ENCODE measurements around the gene CCDC12. TPM values are rescaled to one million over a fixed set of nuclear protein-coding genes. Genes with fewer than 3 reads are reported as not detected.

CCDC12 gene
- total RNA-seq, 2 donors from 2014 or later: 46.7 to 47.8 TPM

GRCh38 chr3:46918202-46918601, 58.3 kb downstream of the CCDC12 start:
- no peaks in the 10 kb centered on the region for H3K4me1 ChIP-seq (ENCODE audit: control insufficient read depth, insufficient read depth, low read length)
- Mint-ChIP-seq H3K27ac (no peak overlapping the region), H3K36me3 (ENCODE audit: low read depth) (peaks cover 58% of the 10 kb centered on the region), H3K4me1 (no peaks in the 10 kb centered on the region), H3K4me3 (no peak overlapping the region), H3K27me3 (ENCODE audit: insufficient read depth) (no peaks in the 10 kb centered on the region), H3K9me3 (peaks cover 18% of the 10 kb centered on the region)
- TF ChIP-seq CTCF (conservative IDR thresholded peaks at IDR 0.05): no peak
- H3K27ac ChIP-seq (ENCODE audit: low read depth, low read length): no peak overlapping the region
- no peak overlapping the region for H3K4me3 ChIP-seq (ENCODE audit: low read length)
- no peak for DNase-seq
- peaks cover 23% of the 10 kb centered on the region for H3K9me3 ChIP-seq (ENCODE audit: control insufficient read depth, low read length)
- H3K36me3 ChIP-seq (ENCODE audit: control insufficient read depth, insufficient read depth, low read length): peaks cover 76% of the 10 kb centered on the region
- no peak overlapping the region for H3K9ac ChIP-seq (ENCODE audit: extremely low read depth, low read length, poor library complexity, severe bottlenecking)
- no peaks in the 10 kb centered on the region for H3K27me3 ChIP-seq (ENCODE audit: control insufficient read depth, insufficient read depth, low read length, poor library complexity, severe bottlenecking)
- 100% methylated on average over 1 of the region's 1 CpG; no CpG with 5 or more reads in 1 of the 2 experiments for WGBS, 2 experiments (ENCODE audit: insufficient coverage in 1 of 2, insufficient read length in 1 of 2)

GRCh38 chr3:46917257-46917656, 59.3 kb downstream of the CCDC12 start:
- H3K27ac Mint-ChIP-seq: no peak overlapping the region
- WGBS, 2 experiments (ENCODE audit: insufficient coverage in 1 of 2, insufficient read length in 1 of 2): 94 to 100% methylated on average over 1 to 3 of the region's 3 CpGs

GRCh38 chr3:46916799-46917198, 59.7 kb downstream of the CCDC12 start:
- no peaks in the 10 kb centered on the region for H3K4me1 ChIP-seq (ENCODE audit: control insufficient read depth, insufficient read depth, low read length)
- no peak overlapping the region for H3K9ac ChIP-seq (ENCODE audit: extremely low read depth, low read length, poor library complexity, severe bottlenecking)
- Mint-ChIP-seq H3K4me1 (no peaks in the 10 kb centered on the region), H3K4me3 (no peak overlapping the region), H3K27me3 (ENCODE audit: insufficient read depth) (no peaks in the 10 kb centered on the region), H3K27ac (no peak overlapping the region), H3K9me3 (peaks cover 18% of the 10 kb centered on the region), H3K36me3 (ENCODE audit: low read depth) (peaks cover 54% of the 10 kb centered on the region)
- H3K27me3 ChIP-seq (ENCODE audit: control insufficient read depth, insufficient read depth, low read length, poor library complexity, severe bottlenecking): no peaks in the 10 kb centered on the region
- no peak for DNase-seq
- peaks cover 62% of the 10 kb centered on the region for H3K36me3 ChIP-seq (ENCODE audit: control insufficient read depth, insufficient read depth, low read length)
- TF ChIP-seq CTCF (conservative IDR thresholded peaks at IDR 0.05): no peak
- H3K4me3 ChIP-seq (ENCODE audit: low read length): no peak overlapping the region
- WGBS, 2 experiments (ENCODE audit: insufficient coverage in 1 of 2, insufficient read length in 1 of 2): 93 to 100% methylated on average over 2 to 3 of the region's 3 CpGs
- no peak overlapping the region for H3K27ac ChIP-seq (ENCODE audit: low read depth, low read length)
- peaks cover 23% of the 10 kb centered on the region for H3K9me3 ChIP-seq (ENCODE audit: control insufficient read depth, low read length)

More at GRCh38 chr3:46917257-46917656, 59.3 kb downstream of the CCDC12 start:
- Histone ChIP-seq H3K9ac (ENCODE audit: extremely low read depth, low read length, poor library complexity, severe bottlenecking) (no peak overlapping the region), H3K4me1 (ENCODE audit: control insufficient read depth, insufficient read depth, low read length) (no peaks in the 10 kb centered on the region), H3K36me3 (ENCODE audit: control insufficient read depth, insufficient read depth, low read length) (peaks cover 66% of the 10 kb centered on the region), H3K9me3 (ENCODE audit: control insufficient read depth, low read length) (peaks cover 23% of the 10 kb centered on the region), H3K27me3 (ENCODE audit: control insufficient read depth, insufficient read depth, low read length, poor library complexity, severe bottlenecking) (no peaks in the 10 kb centered on the region), H3K27ac (ENCODE audit: low read depth, low read length) (no peak overlapping the region), H3K4me3 (ENCODE audit: low read length) (no peak overlapping the region)
- Mint-ChIP-seq H3K27me3 (ENCODE audit: insufficient read depth) (no peaks in the 10 kb centered on the region), H3K4me3 (no peak overlapping the region), H3K9me3 (peaks cover 18% of the 10 kb centered on the region), H3K36me3 (ENCODE audit: low read depth) (peaks cover 55% of the 10 kb centered on the region), H3K4me1 (no peaks in the 10 kb centered on the region)
- TF ChIP-seq CTCF (conservative IDR thresholded peaks at IDR 0.05): no peak
- no peak for DNase-seq
